Prostate gland (tissue), 2 donors: ENCODE data around the gene SLC25A13. TPM values are rescaled to one million over a fixed set of nuclear protein-coding genes. Genes with fewer than 3 reads are reported as not detected.

ENCODE experiments used
- DNase-seq: peaks from one replicate; pipeline ENCODE4 v3.0.0-alpha.2; 2019; ENCODE audit warnings: low spot score
- H3K27ac ChIP-seq, 2 donors: fragments of 200-600 bp; sonication (generic); 2 replicates each; pipeline ENCODE4 v1.5.1; 2017 to 2019
- H3K27me3 ChIP-seq: fragments of 200-600 bp; sonication (generic); replicated peaks from 2 replicates; pipeline ENCODE4 v1.5.1; 2019; ENCODE audit not compliant: insufficient read depth
- H3K36me3 ChIP-seq, 2 donors: fragments of 200-600 bp; sonication (generic); 1 replicate in 1 of 2; 2 replicates in 1 of 2; pipeline versions ENCODE4 v1.5.1 to v1.8.1; 2017 to 2019
- H3K4me1 ChIP-seq: fragments of 200-600 bp; sonication (generic); replicated peaks from 2 replicates; pipeline ENCODE4 v1.5.1; 2019
- H3K4me3 ChIP-seq, 2 donors: fragments of 200-600 bp; sonication (generic); 2 replicates each; pipeline ENCODE4 v1.5.1; 2017 to 2019
- H3K9me3 ChIP-seq: fragments of 200-600 bp; sonication (generic); 2 replicates; pipeline ENCODE4 v1.5.1; 2017
- POLR2A ChIP-seq: fragments of 450-650 bp; IDR thresholded peaks from one replicate; pipeline ENCODE4 v1.6.1; 2016; ENCODE audit warnings: antibody characterized with exemption, mild to moderate bottlenecking
- POLR2AphosphoS5 ChIP-seq: sonication (generic); formaldehyde crosslinking; IDR thresholded peaks from one replicate; pipeline ENCODE4 v1.6.1; 2017; ENCODE audit warnings: antibody characterized with exemption
- WGBS: methylation state at CpG from one replicate; pipeline ENCODE4 v1.1.5; 2018; 5-methylcytosine and 5-hydroxymethylcytosine counted together
- intact Hi-C: fragments of 100-400 bp; cut with DNase I; formaldehyde crosslinking; loops from one replicate; pipeline ENCODE4 v1.14.2; 2022
- total RNA-seq, 2 donors: library from RNA; depleted of rRNA; stranded (reverse); fragments of >200 nt; gene quantifications; one replicate each; pipeline ENCODE4 v1.1.0, GENCODE V29; 2016
- TF ChIP-seq, protein P1 (sequence below), 4 experiments: fragments of 200-600 bp in 2 of 4; fragments of 450-650 bp in 2 of 4; sonication (generic) in 2 of 4; IDR thresholded peaks; 1 replicate in 3 of 4; 2 replicates in 1 of 4; pipeline ENCODE4 v1.5.1; 2016 to 2019; ENCODE audit warnings: antibody characterized with exemption in 4 of 4, mild to moderate bottlenecking in 2 of 4, moderate library complexity in 2 of 4

SLC25A13 gene
- total RNA-seq, 2 donors from 2014 or later, result 14.4 to 41.6 TPM

DNA sequence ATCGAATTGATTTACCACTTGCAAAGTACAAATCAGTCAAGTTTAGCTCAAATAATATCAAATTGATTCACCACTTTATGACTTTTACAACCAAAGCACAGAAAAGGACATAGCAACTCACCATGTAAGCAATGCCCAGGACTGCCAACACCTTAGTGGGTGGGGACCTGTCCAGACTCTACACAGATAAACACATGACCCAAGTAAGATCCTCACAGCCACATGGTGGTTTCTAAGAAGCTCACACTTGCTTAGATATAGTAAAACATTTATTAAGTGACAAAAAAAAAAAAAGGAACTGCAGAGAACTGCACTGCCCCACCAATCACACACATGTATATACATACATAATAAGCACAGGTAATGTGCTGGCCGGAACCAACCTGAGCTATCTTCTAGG lies 116.2 kb downstream of the SLC25A13 start:
- TF ChIP-seq POLR2A, result no peak
- TF ChIP-seq, protein P1, sequence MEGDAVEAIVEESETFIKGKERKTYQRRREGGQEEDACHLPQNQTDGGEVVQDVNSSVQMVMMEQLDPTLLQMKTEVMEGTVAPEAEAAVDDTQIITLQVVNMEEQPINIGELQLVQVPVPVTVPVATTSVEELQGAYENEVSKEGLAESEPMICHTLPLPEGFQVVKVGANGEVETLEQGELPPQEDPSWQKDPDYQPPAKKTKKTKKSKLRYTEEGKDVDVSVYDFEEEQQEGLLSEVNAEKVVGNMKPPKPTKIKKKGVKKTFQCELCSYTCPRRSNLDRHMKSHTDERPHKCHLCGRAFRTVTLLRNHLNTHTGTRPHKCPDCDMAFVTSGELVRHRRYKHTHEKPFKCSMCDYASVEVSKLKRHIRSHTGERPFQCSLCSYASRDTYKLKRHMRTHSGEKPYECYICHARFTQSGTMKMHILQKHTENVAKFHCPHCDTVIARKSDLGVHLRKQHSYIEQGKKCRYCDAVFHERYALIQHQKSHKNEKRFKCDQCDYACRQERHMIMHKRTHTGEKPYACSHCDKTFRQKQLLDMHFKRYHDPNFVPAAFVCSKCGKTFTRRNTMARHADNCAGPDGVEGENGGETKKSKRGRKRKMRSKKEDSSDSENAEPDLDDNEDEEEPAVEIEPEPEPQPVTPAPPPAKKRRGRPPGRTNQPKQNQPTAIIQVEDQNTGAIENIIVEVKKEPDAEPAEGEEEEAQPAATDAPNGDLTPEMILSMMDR (IDR thresholded peaks at IDR 0.05), result no peak
- no peak for TF ChIP-seq POLR2AphosphoS5
- no peaks in the 10 kb centered on the region for H3K4me1 ChIP-seq
- H3K9me3 ChIP-seq, result no peaks in the 10 kb centered on the region
- H3K4me3 ChIP-seq, result no peak overlapping the region
- no peaks in the 10 kb centered on the region for H3K27me3 ChIP-seq
- H3K27ac ChIP-seq, result no peak overlapping the region
- intact Hi-C loops, result no loop called here
- no peaks in the 10 kb centered on the region for H3K36me3 ChIP-seq
- no peak for DNase-seq
- 88% methylated on average over 2 of the region's 2 CpGs for WGBS

DNA sequence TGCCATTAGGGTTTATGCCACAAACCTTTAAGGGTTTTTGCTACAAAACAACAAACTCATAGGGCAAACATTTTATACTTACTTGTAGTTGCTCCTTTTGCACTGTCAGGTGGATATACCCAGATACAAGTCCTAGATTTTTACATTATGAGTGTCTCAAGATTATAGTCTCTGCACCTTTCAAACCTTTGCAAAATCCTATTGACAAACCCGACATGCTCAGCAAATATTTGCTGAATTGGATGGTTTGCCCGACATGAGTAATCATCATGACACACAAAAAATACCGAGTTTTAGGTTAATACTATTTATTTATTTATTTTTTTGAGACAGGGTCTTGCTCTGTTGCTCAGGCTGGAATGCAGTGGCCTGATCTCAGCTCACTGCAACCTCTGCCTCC lies 117.3 kb downstream of the SLC25A13 start:
- H3K4me3 ChIP-seq, result no peak overlapping the region
- no peaks in the 10 kb centered on the region for H3K4me1 ChIP-seq
- no peaks in the 10 kb centered on the region for H3K36me3 ChIP-seq
- H3K9me3 ChIP-seq, result no peaks in the 10 kb centered on the region
- DNase-seq, result no peak
- 69% methylated on average over 3 of the region's 3 CpGs for WGBS
- no peaks in the 10 kb centered on the region for H3K27me3 ChIP-seq
- no peak overlapping the region for H3K27ac ChIP-seq
- intact Hi-C loops, result no loop called here
- TF ChIP-seq POLR2AphosphoS5, result no peak
- TF ChIP-seq, protein P1 (IDR thresholded peaks at IDR 0.05), result no peak
- TF ChIP-seq POLR2A, result no peak

DNA sequence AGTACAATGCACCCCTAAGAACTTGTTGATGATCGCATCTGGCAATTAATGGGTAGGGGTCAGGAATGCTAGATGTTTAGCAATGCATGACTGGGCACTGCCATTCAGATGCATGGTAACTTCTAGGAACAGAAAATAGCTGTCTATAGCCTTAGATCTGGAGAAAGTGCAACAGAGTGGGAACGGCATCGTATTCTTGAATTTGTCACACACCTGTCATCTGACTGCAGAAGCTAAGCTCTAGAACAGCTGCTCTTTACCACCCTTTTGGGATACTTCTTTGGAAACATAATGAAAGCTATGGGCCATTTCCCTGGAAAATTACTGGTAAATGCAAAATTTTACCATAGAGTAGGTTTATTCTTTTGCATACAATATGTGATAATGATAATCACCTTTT lies 118.1 kb downstream of the SLC25A13 start:
- DNase-seq, result no peak
- H3K4me3 ChIP-seq, result no peak overlapping the region
- intact Hi-C loops, result no loop called here
- H3K4me1 ChIP-seq, result no peaks in the 10 kb centered on the region
- H3K9me3 ChIP-seq, result no peaks in the 10 kb centered on the region
- H3K36me3 ChIP-seq, result no peaks in the 10 kb centered on the region
- TF ChIP-seq POLR2A (no peak), POLR2AphosphoS5 (no peak)
- TF ChIP-seq, protein P1 (IDR thresholded peaks at IDR 0.05), result no peak
- H3K27ac ChIP-seq, result no peak overlapping the region
- no peaks in the 10 kb centered on the region for H3K27me3 ChIP-seq
- WGBS, result 98% methylated on average over 3 of the region's 3 CpGs

DNA sequence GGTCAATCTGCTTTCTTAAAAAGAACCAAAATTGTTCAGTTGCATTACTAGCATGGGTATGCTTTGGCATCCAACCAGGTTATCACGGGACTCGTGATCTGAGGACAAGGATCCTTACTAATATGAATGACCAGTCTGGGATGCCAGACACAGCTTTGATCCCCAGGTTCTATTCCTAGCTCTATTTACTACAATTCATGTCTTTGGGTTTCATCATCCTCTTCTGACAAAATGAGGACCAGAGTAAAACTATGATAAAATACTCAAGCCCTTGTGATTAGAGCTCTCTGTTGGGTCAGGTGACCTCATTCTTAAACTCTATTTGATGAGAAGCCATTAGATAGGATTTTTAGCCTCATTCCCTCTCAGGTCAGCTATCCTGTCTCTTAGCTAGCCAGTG lies 119.8 kb downstream of the SLC25A13 start:
- intact Hi-C loops, result no loop called here
- 100% methylated on average over 2 of the region's 2 CpGs for WGBS
- no peak for DNase-seq
- no peak overlapping the region for H3K4me3 ChIP-seq
- TF ChIP-seq, protein P1 (IDR thresholded peaks at IDR 0.05), result no peak
- no peaks in the 10 kb centered on the region for H3K36me3 ChIP-seq
- no peaks in the 10 kb centered on the region for H3K27me3 ChIP-seq
- no peaks in the 10 kb centered on the region for H3K9me3 ChIP-seq
- no peaks in the 10 kb centered on the region for H3K4me1 ChIP-seq
- no peak overlapping the region for H3K27ac ChIP-seq

DNA sequence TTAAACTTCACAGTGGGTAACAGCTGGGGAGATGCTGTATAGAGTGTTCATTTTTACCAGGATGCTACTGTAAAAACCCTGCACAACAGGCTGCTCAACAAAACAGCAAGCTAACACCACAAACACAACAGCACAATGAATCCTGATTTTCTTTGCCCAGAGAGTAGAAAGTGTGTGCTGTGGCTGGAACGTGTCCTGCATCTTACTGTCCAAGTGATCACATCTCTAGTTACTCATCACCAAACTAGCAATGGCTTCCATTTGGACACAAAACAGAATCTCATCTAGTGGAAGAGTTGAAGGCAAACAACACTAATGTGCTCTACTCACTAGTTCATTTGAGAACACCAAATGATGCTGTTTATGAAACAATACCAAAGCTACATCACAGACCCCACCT lies 121.2 kb downstream of the SLC25A13 start:
- Histone ChIP-seq H3K27me3 (no peaks in the 10 kb centered on the region), H3K36me3 (no peaks in the 10 kb centered on the region), H3K4me3 (no peak overlapping the region), H3K9me3 (no peaks in the 10 kb centered on the region), H3K4me1 (no peaks in the 10 kb centered on the region), H3K27ac (no peak overlapping the region)
- TF ChIP-seq, protein P1 (IDR thresholded peaks at IDR 0.05), result no peak
- TF ChIP-seq POLR2A (no peak), POLR2AphosphoS5 (no peak)
- 76% methylated on average over 1 of the region's 1 CpG for WGBS
- DNase-seq, result no peak
- intact Hi-C loops, result no loop called here
